ENCODE results near the gene MANBA. TPM values are rescaled to one million over a fixed set of nuclear protein-coding genes. Genes with fewer than 3 reads are reported as not detected.

The MANBA gene
- total RNA-seq, 1 donor from 2014 or later: 10.9 TPM

GRCh38 chr4:102678695-102679335 lies 82.0 kb downstream of the MANBA start:
- no peak for DNase-seq (ENCODE audit: low read depth, low spot score)

DNA sequence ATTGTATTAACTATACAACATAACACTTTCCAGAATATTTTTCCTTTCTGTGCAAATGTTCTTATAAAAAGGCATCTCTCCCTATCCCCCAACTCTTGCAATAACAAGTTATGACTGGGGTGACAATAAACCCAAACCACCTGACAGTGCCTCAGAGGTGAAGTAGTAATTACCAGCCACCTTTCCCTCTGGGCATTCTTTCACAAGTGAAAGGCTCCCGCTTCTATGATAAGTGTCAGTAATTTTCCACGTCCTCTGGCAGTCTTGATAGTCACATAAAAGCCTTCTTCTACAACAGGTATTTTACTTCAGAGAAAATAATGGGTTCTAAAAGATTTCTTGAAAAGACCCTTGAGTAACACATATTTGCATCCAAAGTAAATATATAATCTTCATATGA lies 82.7 kb downstream of the MANBA start:
- no peak for DNase-seq (ENCODE audit: low read depth, low spot score)

- DNase-seq (ENCODE audit: low read depth, low spot score): no peak
These were observed 85.6 kb downstream of the MANBA start for GRCh38 chr4:102675141-102675540.

- DNase-seq (ENCODE audit: low read depth, low spot score): no peak
These were observed 93.8 kb downstream of the MANBA start for GRCh38 chr4:102667001-102667400.

DNA sequence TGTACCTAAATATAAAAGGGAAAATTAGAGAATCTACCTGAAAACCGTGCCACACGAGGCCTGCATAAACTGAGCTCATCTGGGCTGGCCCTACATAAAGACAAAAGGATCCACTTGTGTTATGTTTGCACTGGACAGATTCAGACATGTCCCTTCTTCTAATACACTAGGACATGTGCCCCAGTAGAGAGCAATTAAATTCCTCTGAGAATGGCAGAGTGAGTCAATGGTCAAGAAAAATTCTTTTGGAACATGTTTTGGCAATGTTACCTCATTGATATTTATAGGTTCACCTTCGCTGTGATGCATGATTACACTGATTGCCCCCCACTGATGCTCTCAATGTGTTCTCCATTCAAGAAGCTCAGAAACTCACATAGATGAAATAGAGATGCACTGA lies 95.2 kb downstream of the MANBA start:
- DNase-seq (ENCODE audit: low read depth, low spot score): no peak

GRCh38 chr4:102663073-102663472 lies 97.7 kb downstream of the MANBA start:
- no peak for DNase-seq (ENCODE audit: low read depth, low spot score)

DNA sequence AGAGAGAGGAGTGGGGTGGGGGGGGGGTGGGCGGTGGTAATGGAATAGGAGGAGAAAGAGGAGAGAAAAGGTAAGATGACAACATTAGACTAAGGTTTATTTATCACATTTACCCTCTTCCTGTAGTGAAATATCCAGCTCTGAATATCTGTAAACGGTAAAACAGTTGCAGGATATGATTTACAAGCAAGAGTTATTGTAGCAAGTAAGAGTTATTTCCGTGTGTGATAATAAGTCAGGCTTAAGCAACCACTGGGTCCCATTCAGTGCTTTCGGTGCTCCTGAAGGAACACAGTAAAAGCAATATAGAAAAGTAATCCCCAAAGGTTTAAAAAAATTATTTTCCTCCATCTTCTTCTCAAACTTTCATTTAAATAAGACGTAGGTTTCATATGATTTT lies 103.6 kb downstream of the MANBA start:
- no peak for DNase-seq (ENCODE audit: low read depth, low spot score)

- DNase-seq (ENCODE audit: low read depth, low spot score): no peak
These were observed 113.7 kb downstream of the MANBA start for GRCh38 chr4:102647117-102647516.

- DNase-seq (ENCODE audit: low read depth, low spot score): no peak
These were observed 118.0 kb downstream of the MANBA start for GRCh38 chr4:102642631-102643298.

DNA sequence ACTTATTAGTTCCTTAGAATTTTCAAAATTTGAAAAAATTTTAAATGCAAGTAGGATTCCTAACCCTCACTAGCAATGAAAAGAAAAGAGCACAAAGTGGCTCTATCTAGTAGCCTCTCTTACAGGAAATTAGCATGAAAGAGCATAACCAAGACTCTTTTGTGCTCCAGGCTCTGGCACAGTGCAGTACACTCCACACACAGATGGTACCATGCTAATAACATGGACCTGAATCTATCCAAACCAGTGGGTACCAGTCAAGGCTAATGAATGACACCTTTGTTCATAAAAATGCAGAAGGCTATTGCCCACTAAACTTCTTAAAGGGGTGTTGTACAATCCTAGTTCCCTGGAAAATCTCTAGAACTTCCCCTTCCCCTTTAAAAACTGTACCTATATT lies 119.0 kb downstream of the MANBA start:
- no peak for DNase-seq (ENCODE audit: low read depth, low spot score)

DNA sequence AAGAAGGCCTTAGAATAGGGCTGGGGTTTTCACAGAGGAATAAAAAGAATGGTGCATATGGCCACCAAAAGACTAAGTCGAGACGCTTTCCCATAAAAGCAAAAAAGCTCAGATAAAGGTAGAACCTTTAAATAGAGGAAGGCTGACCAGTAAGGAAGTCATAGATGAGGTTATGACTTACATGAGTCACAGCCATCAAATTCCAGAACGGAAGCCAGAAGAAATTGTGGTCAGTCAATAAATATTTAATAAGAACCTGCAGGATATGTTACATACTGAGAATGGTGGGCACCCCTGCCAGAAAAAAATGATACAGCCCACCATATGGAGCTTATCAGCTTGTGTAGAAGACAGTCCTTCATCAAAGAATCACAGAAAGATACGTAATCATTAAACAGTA lies 120.1 kb downstream of the MANBA start:
- DNase-seq (ENCODE audit: low read depth, low spot score): no peak

GRCh38 chr4:102639598-102639997 lies 121.2 kb downstream of the MANBA start:
- DNase-seq (ENCODE audit: low read depth, low spot score): no peak

- no peak for DNase-seq (ENCODE audit: low read depth, low spot score)
These were observed 122.1 kb downstream of the MANBA start for GRCh38 chr4:102638621-102639020.

- no peak for DNase-seq (ENCODE audit: low read depth, low spot score)
These were observed 123.4 kb downstream of the MANBA start for GRCh38 chr4:102637391-102637790.

DNA sequence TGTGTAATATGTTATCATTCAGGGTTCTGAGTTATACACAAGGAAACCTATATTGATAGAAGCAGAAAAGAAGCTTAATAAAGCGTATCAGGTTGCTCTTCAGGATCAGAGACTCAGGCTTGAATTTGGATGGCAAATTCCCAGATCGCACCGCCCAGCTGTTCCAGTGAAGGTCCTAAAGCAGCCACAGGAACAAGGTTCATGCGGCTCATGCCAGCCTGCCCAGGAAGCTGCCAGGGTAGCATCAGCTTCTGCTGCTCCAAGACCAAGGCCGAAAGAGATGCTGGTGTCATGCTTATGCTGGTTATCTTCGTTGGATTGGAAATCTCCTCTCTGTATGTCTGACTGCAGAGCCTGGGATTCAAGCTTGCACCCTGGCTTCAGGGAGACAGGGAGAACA lies 127.7 kb downstream of the MANBA start:
- DNase-seq (ENCODE audit: low read depth, low spot score): no peak

GRCh38 chr4:102632241-102633065 lies 128.3 kb downstream of the MANBA start:
- DNase-seq (ENCODE audit: low read depth, low spot score): no peak

DNA sequence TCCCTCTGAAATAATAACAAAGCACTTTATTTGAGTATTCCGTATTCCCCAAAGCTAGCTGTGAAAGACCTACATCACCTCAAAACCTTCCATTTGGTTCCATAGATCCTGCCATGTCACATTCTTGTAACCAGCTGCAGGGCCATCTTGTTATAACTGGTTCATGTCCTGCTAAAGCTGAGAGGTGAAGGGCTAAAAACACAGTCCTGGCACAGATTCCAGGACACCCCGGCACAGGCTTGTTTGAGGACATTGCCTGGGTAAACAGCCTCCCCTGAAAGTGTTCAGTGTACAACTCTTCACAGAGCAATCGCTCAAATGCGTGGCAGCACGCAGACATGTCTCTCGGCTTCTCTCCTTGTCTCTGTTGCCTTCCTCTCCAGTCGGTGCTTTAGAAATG lies 129.2 kb downstream of the MANBA start:
- DNase-seq (ENCODE audit: low read depth, low spot score): no peak

DNA sequence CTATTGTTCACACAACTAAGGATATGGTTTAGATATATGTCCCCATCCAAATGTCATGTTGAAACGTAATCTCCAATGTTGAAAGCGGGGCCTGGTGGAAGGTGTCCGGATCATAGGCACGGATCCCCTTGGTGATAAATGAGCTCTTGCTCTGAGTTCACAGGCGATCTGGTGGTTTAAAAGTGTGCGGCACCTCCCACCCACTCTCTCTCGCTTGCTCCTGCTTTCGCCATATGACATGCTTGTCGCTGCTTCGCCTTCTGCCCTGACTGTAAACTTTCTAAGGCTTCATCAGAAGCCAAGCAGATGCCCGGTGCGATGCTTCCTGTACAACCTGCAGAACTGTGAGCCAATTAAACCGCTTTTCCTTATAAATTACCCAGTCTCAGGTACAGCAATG lies 131.1 kb downstream of the MANBA start:
- no peak for DNase-seq (ENCODE audit: low read depth, low spot score)

GRCh38 chr4:102627831-102628523 lies 132.8 kb downstream of the MANBA start:
- DNase-seq (ENCODE audit: low read depth, low spot score): no peak

DNA sequence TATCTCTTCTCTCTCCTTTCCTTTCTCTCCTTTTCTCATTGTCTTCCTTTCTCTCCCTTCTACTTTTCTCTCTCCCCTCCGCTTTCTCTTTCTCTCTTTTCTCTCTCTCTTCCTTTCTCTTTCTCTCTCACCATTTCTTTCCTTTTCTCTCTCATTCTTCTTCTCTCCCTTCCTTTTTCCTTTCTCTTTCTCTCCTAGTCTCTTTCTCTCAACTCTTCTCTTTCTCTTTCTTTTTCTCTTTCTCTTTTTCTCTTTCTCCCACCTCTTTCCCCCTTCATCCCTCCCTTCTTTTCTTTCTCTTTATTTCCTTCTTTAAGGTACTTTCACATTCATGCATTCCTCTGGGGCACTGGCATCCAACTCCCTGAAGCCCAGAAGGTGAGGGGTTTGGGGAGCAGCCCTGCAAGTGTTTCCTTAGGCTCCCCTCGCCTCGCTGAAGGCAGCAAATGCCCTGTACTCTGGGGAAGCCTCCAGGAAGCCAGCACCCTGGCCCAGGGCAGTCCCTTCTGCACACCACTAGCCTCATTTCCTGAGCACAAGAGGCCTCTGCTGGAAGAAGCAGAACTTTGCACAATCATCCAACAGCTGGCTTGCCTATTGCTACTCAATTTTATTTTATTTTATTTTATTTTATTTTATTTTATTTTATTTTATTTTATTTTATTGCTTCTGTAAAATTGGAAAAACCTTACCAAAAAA lies 135.4 kb downstream of the MANBA start:
- no peak for DNase-seq (ENCODE audit: low read depth, low spot score)

GRCh38 chr4:102624505-102624904 lies 136.3 kb downstream of the MANBA start:
- no peak for DNase-seq (ENCODE audit: low read depth, low spot score)
